WTC11 (cell line): ENCODE data around the gene ZBTB20. TPM values are rescaled to one million over a fixed set of nuclear protein-coding genes. Genes with fewer than 3 reads are reported as not detected.

Experiments
- ATAC-seq: fragments of 200-7000 bp; cut with Tn5 transposase; 2 replicates; pipeline ENCODE4 v1.10.0; 2021; ENCODE audit warnings: mild to moderate bottlenecking, moderate library complexity
- CTCF ChIA-PET: fragments of 300-600 bp; sonication (Branson Sonifier 250); formaldehyde crosslinking; loops from one replicate; lab custom pipeline; 2021; ENCODE audit warnings: antibody characterized with exemption; lab: Charles Lee
- POLR2A ChIA-PET: fragments of 350-600 bp; sonication (Branson Sonifier 250); formaldehyde crosslinking; loops from one replicate; lab custom pipeline; 2021; ENCODE audit warnings: antibody characterized with exemption; lab: Charles Lee
- DNase-seq: peaks from one replicate; pipeline ENCODE4 v3.0.0; 2021; ENCODE audit warnings: low spot score
- H3K27ac Mint-ChIP-seq: 2 replicates; pipeline ENCODE4 v1.8.0; 2021; ENCODE audit warnings: mixed read lengths
- H3K27me3 Mint-ChIP-seq: 2 replicates; pipeline ENCODE4 v1.8.0; 2021; ENCODE audit warnings: low read depth, mild to moderate bottlenecking, moderate library complexity, mixed read lengths
- H3K36me3 Mint-ChIP-seq: 2 replicates; pipeline ENCODE4 v1.8.0; 2021; ENCODE audit warnings: mixed read lengths
- H3K4me1 Mint-ChIP-seq: 2 replicates; pipeline ENCODE4 v1.8.0; 2022; ENCODE audit warnings: mixed read lengths
- H3K4me3 Mint-ChIP-seq: 2 replicates; pipeline ENCODE4 v1.8.0; 2021; ENCODE audit warnings: mild to moderate bottlenecking, moderate library complexity, mixed read lengths
- H3K9me3 Mint-ChIP-seq: 2 replicates; pipeline ENCODE4 v1.8.0; 2021; ENCODE audit warnings: mixed read lengths
- AFF4 ChIP-seq: sonication (generic); formaldehyde crosslinking; IDR thresholded peaks from 2 replicates; pipeline ENCODE4 v1.8.1; 2023; ENCODE audit warnings: mild to moderate bottlenecking, missing genetic modification reagents, borderline replicate concordance
- ATF1 ChIP-seq: sonication (generic); formaldehyde crosslinking; IDR thresholded peaks from 2 replicates; pipeline ENCODE4 v1.8.1; 2023; ENCODE audit warnings: mild to moderate bottlenecking, moderate library complexity, missing genetic modification reagents
- ATF2 ChIP-seq: sonication (generic); formaldehyde crosslinking; IDR thresholded peaks from 2 replicates; pipeline ENCODE4 v1.8.1; 2022; ENCODE audit warnings: low read depth, missing genetic modification reagents, borderline replicate concordance
- CBFB ChIP-seq: sonication (generic); formaldehyde crosslinking; IDR thresholded peaks from 2 replicates; pipeline ENCODE4 v1.8.1; 2022; ENCODE audit warnings: mild to moderate bottlenecking, low read depth, missing genetic modification reagents
- CREM ChIP-seq: sonication (generic); formaldehyde crosslinking; IDR thresholded peaks from 2 replicates; pipeline ENCODE4 v1.8.1; 2022; ENCODE audit warnings: mild to moderate bottlenecking, missing genetic modification reagents, moderate library complexity
- ELF4 ChIP-seq: sonication (generic); formaldehyde crosslinking; IDR thresholded peaks from 2 replicates; pipeline ENCODE4 v1.8.1; 2022; ENCODE audit warnings: low read depth, mild to moderate bottlenecking, moderate library complexity, missing genetic modification reagents
- ESRRA ChIP-seq: sonication (generic); formaldehyde crosslinking; IDR thresholded peaks from 2 replicates; pipeline ENCODE4 v1.8.1; 2022; ENCODE audit warnings: mild to moderate bottlenecking, missing genetic modification reagents, borderline replicate concordance
- FOXK1 ChIP-seq: sonication (generic); formaldehyde crosslinking; IDR thresholded peaks from 2 replicates; pipeline ENCODE4 v1.8.0; 2022; ENCODE audit warnings: mild to moderate bottlenecking, moderate library complexity, missing genetic modification reagents
- FOXP1 ChIP-seq: sonication (generic); formaldehyde crosslinking; IDR thresholded peaks from 2 replicates; pipeline ENCODE4 v1.8.0; 2022; ENCODE audit warnings: missing genetic modification reagents, mild to moderate bottlenecking, moderate library complexity, borderline replicate concordance
- KAT7 ChIP-seq: sonication (generic); formaldehyde crosslinking; IDR thresholded peaks from 2 replicates; pipeline ENCODE4 v1.8.1; 2023; ENCODE audit warnings: missing genetic modification reagents, mild to moderate bottlenecking, borderline replicate concordance
- NR1H2 ChIP-seq: sonication (generic); formaldehyde crosslinking; IDR thresholded peaks from 2 replicates; pipeline ENCODE4 v1.9.0; 2021; ENCODE audit warnings: mild to moderate bottlenecking, moderate library complexity, missing genetic modification reagents
- NR3C1 ChIP-seq: sonication (generic); formaldehyde crosslinking; conservative IDR thresholded peaks from 2 replicates; pipeline ENCODE4 v1.8.1; 2023; ENCODE audit warnings: low read depth, mild to moderate bottlenecking, missing genetic modification reagents
- RELA ChIP-seq: sonication (generic); formaldehyde crosslinking; IDR thresholded peaks from 2 replicates; pipeline ENCODE4 v1.8.1; 2022; ENCODE audit warnings: missing genetic modification reagents, mild to moderate bottlenecking, borderline replicate concordance
- SP1 ChIP-seq: sonication (generic); formaldehyde crosslinking; conservative IDR thresholded peaks from 2 replicates; pipeline ENCODE4 v1.8.1; 2022; ENCODE audit warnings: missing genetic modification reagents
- TCF7 ChIP-seq: sonication (generic); formaldehyde crosslinking; IDR thresholded peaks from 2 replicates; pipeline ENCODE4 v1.8.0; 2022; ENCODE audit warnings: mild to moderate bottlenecking, low read depth, missing genetic modification reagents, moderate library complexity
- ZNF121 ChIP-seq: sonication (generic); formaldehyde crosslinking; IDR thresholded peaks from 2 replicates; pipeline ENCODE4 v1.8.0; 2023; ENCODE audit warnings: missing genetic modification reagents
- ZNF138 ChIP-seq: sonication (generic); formaldehyde crosslinking; conservative IDR thresholded peaks from 2 replicates; pipeline ENCODE4 v1.8.1; 2022; ENCODE audit warnings: mild to moderate bottlenecking, moderate library complexity, missing genetic modification reagents
- ZNF219 ChIP-seq: sonication (generic); formaldehyde crosslinking; IDR thresholded peaks from 2 replicates; pipeline ENCODE4 v1.8.0; 2023; ENCODE audit warnings: missing genetic modification reagents, mild to moderate bottlenecking, borderline replicate concordance
- ZNF317 ChIP-seq: sonication (generic); formaldehyde crosslinking; IDR thresholded peaks from 2 replicates; pipeline ENCODE4 v1.8.1; 2023; ENCODE audit warnings: low read depth, mild to moderate bottlenecking, moderate library complexity, missing genetic modification reagents, borderline replicate concordance
- total RNA-seq: library from RNA; stranded (reverse); gene quantifications from 3 replicates; pipeline ENCODE4 v1.2.3, GENCODE V29; 2021
- TF ChIP-seq, protein P1 (sequence below): fragments of 200-600 bp; IDR thresholded peaks from 2 replicates; pipeline ENCODE4 v1.8.0; 2022; ENCODE audit warnings: antibody characterized with exemption
- TF ChIP-seq, protein P2 (sequence below): sonication (generic); formaldehyde crosslinking; IDR thresholded peaks from 2 replicates; pipeline ENCODE4 v1.8.1; 2023; ENCODE audit warnings: mild to moderate bottlenecking, missing genetic modification reagents, moderate library complexity
- TF ChIP-seq, protein P3 (sequence below): sonication (generic); formaldehyde crosslinking; IDR thresholded peaks from 2 replicates; pipeline ENCODE4 v1.8.0; 2022; ENCODE audit warnings: mild to moderate bottlenecking, missing genetic modification reagents
- TF ChIP-seq, protein P4 (sequence below): sonication (generic); formaldehyde crosslinking; IDR thresholded peaks from 2 replicates; pipeline ENCODE4 v1.8.1; 2022; ENCODE audit warnings: low read depth, mild to moderate bottlenecking, moderate library complexity, missing genetic modification reagents, borderline replicate concordance

The ZBTB20 gene
- total RNA-seq, 1 experiment from 2014 or later = 1.5 TPM

DNA sequence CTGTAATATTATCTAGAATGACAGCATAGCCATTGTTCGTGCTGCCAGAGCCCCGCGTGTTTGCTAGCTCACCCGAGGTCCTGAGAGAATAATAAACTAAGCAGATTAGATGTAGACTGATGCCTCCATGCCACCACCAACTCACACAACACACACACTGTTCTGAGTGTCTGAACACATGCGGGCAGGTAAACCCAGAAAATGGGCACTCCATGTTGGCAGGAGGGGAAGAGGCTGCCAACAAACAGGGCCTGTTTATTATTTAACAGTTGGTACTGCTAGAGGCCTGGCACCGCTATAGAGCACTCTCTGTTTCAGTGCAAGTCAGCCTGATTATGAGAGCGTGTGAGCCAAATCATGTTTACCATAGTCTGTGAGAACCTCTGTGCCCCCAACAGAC is 299.0 kb downstream of the ZBTB20 start (continued):
- TF ChIP-seq ATF1 = no peak

DNA sequence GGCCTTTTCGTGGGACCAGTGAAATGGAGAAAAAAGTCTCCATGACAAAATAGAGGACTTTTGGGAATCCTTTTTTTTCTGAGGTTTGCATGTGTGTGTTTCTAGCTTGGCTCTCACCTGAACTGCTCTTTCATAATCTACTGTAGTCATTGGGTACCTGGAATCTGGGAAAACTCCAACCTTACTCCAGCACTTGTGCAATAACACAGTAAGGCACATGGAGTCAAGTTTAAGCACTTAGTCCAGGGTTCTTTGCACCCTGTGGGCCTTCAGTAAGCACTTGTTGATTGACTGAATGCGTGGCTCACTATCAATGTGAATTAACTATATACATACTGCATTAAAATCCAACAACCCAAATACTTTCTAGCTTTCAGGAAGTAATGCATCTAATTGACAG is 299.5 kb downstream of the ZBTB20 start:
- ATAC-seq (no peak), DNase-seq (no peak)
- ChIA-PET CTCF (no interaction called here), POLR2A (no interaction called here)
- no peaks in the 10 kb centered on the region for H3K27me3 Mint-ChIP-seq
- H3K27ac Mint-ChIP-seq = no peak overlapping the region
- peaks cover 4% of the 10 kb centered on the region; the same call in 1 of the 2 replicates for H3K9me3 Mint-ChIP-seq
- TF ChIP-seq ZNF121 (CRISPR knock-in tag) (no peak), ZNF317 (CRISPR knock-in tag) (no peak), RELA (CRISPR knock-in tag) (no peak), SP1 (CRISPR knock-in tag) (no peak), NR1H2 (CRISPR knock-in tag) (no peak), ZNF219 (no peak), FOXK1 (no peak), ZNF138 (no peak), ATF2 (no peak), AFF4 (CRISPR knock-in tag) (no peak), ELF4 (CRISPR knock-in tag) (no peak), KAT7 (CRISPR knock-in tag) (no peak), CBFB (CRISPR knock-in tag) (no peak), NR3C1 (CRISPR knock-in tag) (no peak), CREM (CRISPR knock-in tag) (no peak)
- TF ChIP-seq, protein P1, sequence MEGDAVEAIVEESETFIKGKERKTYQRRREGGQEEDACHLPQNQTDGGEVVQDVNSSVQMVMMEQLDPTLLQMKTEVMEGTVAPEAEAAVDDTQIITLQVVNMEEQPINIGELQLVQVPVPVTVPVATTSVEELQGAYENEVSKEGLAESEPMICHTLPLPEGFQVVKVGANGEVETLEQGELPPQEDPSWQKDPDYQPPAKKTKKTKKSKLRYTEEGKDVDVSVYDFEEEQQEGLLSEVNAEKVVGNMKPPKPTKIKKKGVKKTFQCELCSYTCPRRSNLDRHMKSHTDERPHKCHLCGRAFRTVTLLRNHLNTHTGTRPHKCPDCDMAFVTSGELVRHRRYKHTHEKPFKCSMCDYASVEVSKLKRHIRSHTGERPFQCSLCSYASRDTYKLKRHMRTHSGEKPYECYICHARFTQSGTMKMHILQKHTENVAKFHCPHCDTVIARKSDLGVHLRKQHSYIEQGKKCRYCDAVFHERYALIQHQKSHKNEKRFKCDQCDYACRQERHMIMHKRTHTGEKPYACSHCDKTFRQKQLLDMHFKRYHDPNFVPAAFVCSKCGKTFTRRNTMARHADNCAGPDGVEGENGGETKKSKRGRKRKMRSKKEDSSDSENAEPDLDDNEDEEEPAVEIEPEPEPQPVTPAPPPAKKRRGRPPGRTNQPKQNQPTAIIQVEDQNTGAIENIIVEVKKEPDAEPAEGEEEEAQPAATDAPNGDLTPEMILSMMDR = no peak
- TF ChIP-seq, protein P2, sequence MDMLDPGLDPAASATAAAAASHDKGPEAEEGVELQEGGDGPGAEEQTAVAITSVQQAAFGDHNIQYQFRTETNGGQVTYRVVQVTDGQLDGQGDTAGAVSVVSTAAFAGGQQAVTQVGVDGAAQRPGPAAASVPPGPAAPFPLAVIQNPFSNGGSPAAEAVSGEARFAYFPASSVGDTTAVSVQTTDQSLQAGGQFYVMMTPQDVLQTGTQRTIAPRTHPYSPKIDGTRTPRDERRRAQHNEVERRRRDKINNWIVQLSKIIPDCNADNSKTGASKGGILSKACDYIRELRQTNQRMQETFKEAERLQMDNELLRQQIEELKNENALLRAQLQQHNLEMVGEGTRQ (CRISPR knock-in tag) = no peak
- no peaks in the 10 kb centered on the region for H3K4me1 Mint-ChIP-seq
- H3K36me3 Mint-ChIP-seq = no peaks in the 10 kb centered on the region
- no peak overlapping the region for H3K4me3 Mint-ChIP-seq

- H3K4me3 Mint-ChIP-seq = no peak overlapping the region
- no peaks in the 10 kb centered on the region for H3K4me1 Mint-ChIP-seq
- CTCF ChIA-PET = interaction anchor here (1.0 kb wide), 1 partner anchor 9 kb away, joined by 3 read pairs; no protein-coding TSS in a partner anchor
- POLR2A ChIA-PET = no interaction called here
- H3K9me3 Mint-ChIP-seq = peaks cover 4% of the 10 kb centered on the region; the same call in 1 of the 2 replicates
- ATAC-seq (no peak), DNase-seq (no peak)
- no peaks in the 10 kb centered on the region for H3K27me3 Mint-ChIP-seq
- H3K27ac Mint-ChIP-seq = no peak overlapping the region
- no peaks in the 10 kb centered on the region for H3K36me3 Mint-ChIP-seq
- TF ChIP-seq ELF4 (CRISPR knock-in tag) = no peak
- no peak for TF ChIP-seq ESRRA
- no peak for TF ChIP-seq FOXP1 (CRISPR knock-in tag)
- no peak for TF ChIP-seq ZNF317 (CRISPR knock-in tag)
- TF ChIP-seq CBFB (CRISPR knock-in tag) = no peak
- TF ChIP-seq, protein P3, sequence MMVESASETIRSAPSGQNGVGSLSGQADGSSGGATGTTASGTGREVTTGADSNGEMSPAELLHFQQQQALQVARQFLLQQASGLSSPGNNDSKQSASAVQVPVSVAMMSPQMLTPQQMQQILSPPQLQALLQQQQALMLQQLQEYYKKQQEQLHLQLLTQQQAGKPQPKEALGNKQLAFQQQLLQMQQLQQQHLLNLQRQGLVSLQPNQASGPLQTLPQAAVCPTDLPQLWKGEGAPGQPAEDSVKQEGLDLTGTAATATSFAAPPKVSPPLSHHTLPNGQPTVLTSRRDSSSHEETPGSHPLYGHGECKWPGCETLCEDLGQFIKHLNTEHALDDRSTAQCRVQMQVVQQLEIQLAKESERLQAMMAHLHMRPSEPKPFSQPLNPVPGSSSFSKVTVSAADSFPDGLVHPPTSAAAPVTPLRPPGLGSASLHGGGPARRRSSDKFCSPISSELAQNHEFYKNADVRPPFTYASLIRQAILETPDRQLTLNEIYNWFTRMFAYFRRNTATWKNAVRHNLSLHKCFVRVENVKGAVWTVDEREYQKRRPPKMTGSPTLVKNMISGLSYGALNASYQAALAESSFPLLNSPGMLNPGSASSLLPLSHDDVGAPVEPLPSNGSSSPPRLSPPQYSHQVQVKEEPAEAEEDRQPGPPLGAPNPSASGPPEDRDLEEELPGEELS (CRISPR knock-in tag) = no peak
- no peak for TF ChIP-seq TCF7
- TF ChIP-seq, protein P4, sequence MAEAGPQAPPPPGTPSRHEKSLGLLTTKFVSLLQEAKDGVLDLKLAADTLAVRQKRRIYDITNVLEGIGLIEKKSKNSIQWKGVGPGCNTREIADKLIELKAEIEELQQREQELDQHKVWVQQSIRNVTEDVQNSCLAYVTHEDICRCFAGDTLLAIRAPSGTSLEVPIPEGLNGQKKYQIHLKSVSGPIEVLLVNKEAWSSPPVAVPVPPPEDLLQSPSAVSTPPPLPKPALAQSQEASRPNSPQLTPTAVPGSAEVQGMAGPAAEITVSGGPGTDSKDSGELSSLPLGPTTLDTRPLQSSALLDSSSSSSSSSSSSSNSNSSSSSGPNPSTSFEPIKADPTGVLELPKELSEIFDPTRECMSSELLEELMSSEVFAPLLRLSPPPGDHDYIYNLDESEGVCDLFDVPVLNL (CRISPR knock-in tag) = no peak
- no peak for TF ChIP-seq NR1H2 (CRISPR knock-in tag)
- no peak for TF ChIP-seq ATF1
Observed at GRCh38 chr3:114846779-114847178, 300.3 kb downstream of the ZBTB20 start.
